ENCODE measurements around the gene ATG9B. TPM values are rescaled to one million over a fixed set of nuclear protein-coding genes. Genes with fewer than 3 reads are reported as not detected.
"Not testable (repeated sequence)": the region's sequence is repeated elsewhere in the genome, so short reads cannot be mapped to it uniquely, and the experiment has no call there.

The ATG9B gene
- total and polyA plus RNA-seq, 9 of the 15 experiments (the other 6 are each of a cell fraction or from before 2014, with no cell fraction given) = 0.29 to 8.0 (median 2.1) TPM

GRCh38 chr7:151026771-151027727 lies 2.8 kb upstream of the ATG9B start (continued):
- peak; percentile 82 to 88 for TF ChIP-seq KDM1A (IDR thresholded peaks at IDR 0.05)
- 0 out of 2 replicates have a peak, but pooled peaks have one; percentile 23 for TF ChIP-seq FOXO4 (CRISPR knock-in tag; IDR thresholded peaks at IDR 0.05)
- TF ChIP-seq ZNF668 (CRISPR knock-in tag; IDR thresholded peaks at IDR 0.05) = peak; percentile 92
- TF ChIP-seq ZNF707 (CRISPR knock-in tag; conservative IDR thresholded peaks at IDR 0.05) = 0 out of 2 replicates have a peak, but pooled peaks have one; percentile 26
- TF ChIP-seq RNF219 (CRISPR knock-in tag; IDR thresholded peaks at IDR 0.05) = peak; percentile 78; the same call in 1 of the 2 replicates
- TF ChIP-seq NBN (IDR thresholded peaks at IDR 0.05; ENCODE audit: low read depth) = peak; percentile 70; the same call in 1 of the 2 replicates
- peak; percentile 83 for TF ChIP-seq ZNF699 (CRISPR knock-in tag; IDR thresholded peaks at IDR 0.05; ENCODE audit: insufficient replicate concordance)
- peak; percentile 40; the same call in 1 of the 2 replicates for TF ChIP-seq MTF1 (CRISPR knock-in tag; IDR thresholded peaks at IDR 0.05; ENCODE audit: borderline replicate concordance)
- peak; percentile 39; the same call in 1 of the 2 replicates for TF ChIP-seq NR2C1 (IDR thresholded peaks at IDR 0.05)
- TF ChIP-seq NR2C1 (tag; IDR thresholded peaks at IDR 0.05) = peak; percentile 88
- TF ChIP-seq ATF4 (CRISPR knock-in tag; IDR thresholded peaks at IDR 0.05) = peak; percentile 86
- TF ChIP-seq, protein P1, sequence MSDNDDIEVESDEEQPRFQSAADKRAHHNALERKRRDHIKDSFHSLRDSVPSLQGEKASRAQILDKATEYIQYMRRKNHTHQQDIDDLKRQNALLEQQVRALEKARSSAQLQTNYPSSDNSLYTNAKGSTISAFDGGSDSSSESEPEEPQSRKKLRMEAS (CRISPR knock-in tag; IDR thresholded peaks at IDR 0.05) = peak; percentile 90
- TF ChIP-seq HSF4 (CRISPR knock-in tag; IDR thresholded peaks at IDR 0.05; ENCODE audit: borderline replicate concordance) = peak; percentile 97
- TF ChIP-seq ZNF134 (CRISPR knock-in tag; conservative IDR thresholded peaks at IDR 0.05) = peak; percentile 83
- TF ChIP-seq KLF13 (tag; IDR thresholded peaks at IDR 0.05; ENCODE audit: borderline replicate concordance, low read depth) = peak; percentile 68; the same call in 1 of the 2 replicates
- peak; percentile 42 for TF ChIP-seq ZNF316 (IDR thresholded peaks at IDR 0.05)
- peak; percentile 93 for TF ChIP-seq ZNF197 (CRISPR knock-in tag; IDR thresholded peaks at IDR 0.05; ENCODE audit: low read depth)
- TF ChIP-seq ZBTB17 (CRISPR knock-in tag; IDR thresholded peaks at IDR 0.05) = peak; percentile 95
- 0 out of 2 replicates have a peak, but pooled peaks have one; percentile 40 for TF ChIP-seq POLR2AphosphoS5 (IDR thresholded peaks at IDR 0.05; ENCODE audit: control insufficient read depth, insufficient read depth, low read depth, low read length)
- peak; percentile 13; the same call in 1 of the 2 replicates for TF ChIP-seq CC2D1A (IDR thresholded peaks at IDR 0.05)
- peak; percentile 68; the same call in 1 of the 2 replicates for TF ChIP-seq TOE1 (IDR thresholded peaks at IDR 0.05; ENCODE audit: borderline replicate concordance)
- not testable (repeated sequence) for TF ChIP-seq TOE1 (CRISPR knock-in tag; IDR thresholded peaks at IDR 0.05; ENCODE audit: borderline replicate concordance, low read depth)
- TF ChIP-seq HMG20A (CRISPR knock-in tag; conservative IDR thresholded peaks at IDR 0.05) = 0 out of 2 replicates have a peak, but pooled peaks have one; percentile 15
